Fibroblast of lung (primary cell): ENCODE data around the gene ATP1B2. TPM values are rescaled to one million over a fixed set of nuclear protein-coding genes. Genes with fewer than 3 reads are reported as not detected.

Experiments used
- DNase-seq, 2 donors: peaks; one replicate each; pipeline versions ENCODE4 v3.0.0 to v3.0.0-alpha.2; 2010; ENCODE audit warnings: low read depth in 2 of 2
- H2AFZ ChIP-seq: 2 replicates; pipeline ENCODE4 v1.5.1; 2012; ENCODE audit warnings: low read length, control low read depth, inconsistent platforms
- H3K27ac ChIP-seq: 2 replicates; pipeline ENCODE4 v1.5.1; 2011; ENCODE audit warnings: low read length, control low read depth; ENCODE audit not compliant: insufficient read depth
- H3K27me3 ChIP-seq: 2 replicates; pipeline ENCODE4 v1.5.1; 2011; ENCODE audit warnings: mild to moderate bottlenecking, low read length; ENCODE audit not compliant: control insufficient read depth, insufficient read depth
- H3K36me3 ChIP-seq: 2 replicates; pipeline ENCODE4 v1.5.1; 2011; ENCODE audit warnings: low read length; ENCODE audit not compliant: control insufficient read depth, insufficient read depth
- H3K4me1 ChIP-seq: 2 replicates; pipeline ENCODE4 v1.5.1; 2011; ENCODE audit warnings: low read length; ENCODE audit not compliant: control insufficient read depth, insufficient read depth; ENCODE audit errors: extremely low read depth
- H3K4me2 ChIP-seq: 2 replicates; pipeline ENCODE4 v1.5.1; 2011; ENCODE audit warnings: low read length, control low read depth; ENCODE audit not compliant: insufficient read depth; ENCODE audit errors: extremely low read depth
- H3K4me3 ChIP-seq, 4 experiments: fragments of 200-600 bp in 1 of 4; sonication (generic) in 1 of 4; replicated peaks in 1 of 4; 2 replicates each; pipeline ENCODE4 v1.5.1; 2011 to 2016; ENCODE audit warnings: low read length in 4 of 4, low read depth in 3 of 4, mild to moderate bottlenecking in 3 of 4, control low read depth in 2 of 4, inconsistent platforms in 1 of 4, mixed read lengths in 1 of 4; ENCODE audit not compliant: insufficient read depth in 1 of 4; ENCODE audit errors: control extremely low read depth in 1 of 4
- H3K79me2 ChIP-seq: 2 replicates; pipeline ENCODE4 v1.5.1; 2012; ENCODE audit warnings: mild to moderate bottlenecking, low read length, inconsistent platforms; ENCODE audit not compliant: control insufficient read depth, insufficient read depth
- H3K9ac ChIP-seq: 2 replicates; pipeline ENCODE4 v1.5.1; 2011; ENCODE audit warnings: mild to moderate bottlenecking, low read length, control low read depth; ENCODE audit not compliant: insufficient read depth
- H3K9me3 ChIP-seq: 2 replicates; pipeline ENCODE4 v1.5.1; 2012; ENCODE audit warnings: low read depth, low read length; ENCODE audit not compliant: control insufficient read depth, insufficient read depth
- H4K20me1 ChIP-seq: 2 replicates; pipeline ENCODE4 v1.5.1; 2011; ENCODE audit warnings: low read length; ENCODE audit not compliant: control insufficient read depth, insufficient read depth; ENCODE audit errors: extremely low read depth
- CTCF ChIP-seq, 2 donors: IDR thresholded peaks in 1 of 2; conservative IDR thresholded peaks in 1 of 2; 1 replicate in 1 of 2; 2 replicates in 1 of 2; pipeline ENCODE4 v1.5.1; 2011 to 2012; ENCODE audit warnings: low read length in 2 of 2, control low read depth in 1 of 2, inconsistent platforms in 1 of 2, low read depth in 1 of 2, mild to moderate bottlenecking in 1 of 2
- EZH2 ChIP-seq: IDR thresholded peaks from 2 replicates; pipeline ENCODE4 v1.5.1; 2012; ENCODE audit warnings: low read length, control low read depth, mild to moderate bottlenecking; ENCODE audit errors: missing control alignments
- polyA plus RNA-seq, 2 donors: library from polyadenylated mRNA; depleted of rRNA in 1 of 2; stranded (reverse) in 1 of 2; unstranded in 1 of 2; fragments of >200 nt; gene quantifications; 2 replicates each; pipeline ENCODE4 v1.2.1, GENCODE V29; 2011 to 2012; ENCODE audit warnings: missing spikeins in 1 of 2
- total RNA-seq: library from RNA; depleted of rRNA; stranded (reverse); fragments of >200 nt; gene quantifications from 2 replicates; pipeline ENCODE4 v1.2.1, GENCODE V29; 2014

ATP1B2 gene
- total and polyA plus RNA-seq, 2 donors (not counting 1 experiment from before 2014, with no cell fraction given) = 0.05 to 0.33 TPM

GRCh38 chr17:7652388-7653356 lies 1.9 kb downstream of the ATP1B2 start:
- TF ChIP-seq CTCF (conservative IDR thresholded peaks at IDR 0.05 in 1 of 2, IDR thresholded peaks at IDR 0.05 in 1 of 2; ENCODE audit: low read depth in 1 of 2, low read length in 2 of 2) (no peak), EZH2 (peak; percentile 84)
- H3K4me1 ChIP-seq = peaks cover 2% of the 10 kb centered on the region
- H3K79me2 ChIP-seq = no peaks in the 10 kb centered on the region
- peaks cover 39% of the 10 kb centered on the region for H3K27me3 ChIP-seq
- H3K4me2 ChIP-seq = no peak overlapping the region
- H3K4me3 ChIP-seq = no peak overlapping the region
- H3K27ac ChIP-seq = no peak overlapping the region
- no peak for DNase-seq
- no peaks in the 10 kb centered on the region for H4K20me1 ChIP-seq
- no peaks in the 10 kb centered on the region for H3K36me3 ChIP-seq
- no peak overlapping the region for H3K9ac ChIP-seq
- no peak overlapping the region for H2AFZ ChIP-seq
- H3K9me3 ChIP-seq = no peaks in the 10 kb centered on the region

DNA sequence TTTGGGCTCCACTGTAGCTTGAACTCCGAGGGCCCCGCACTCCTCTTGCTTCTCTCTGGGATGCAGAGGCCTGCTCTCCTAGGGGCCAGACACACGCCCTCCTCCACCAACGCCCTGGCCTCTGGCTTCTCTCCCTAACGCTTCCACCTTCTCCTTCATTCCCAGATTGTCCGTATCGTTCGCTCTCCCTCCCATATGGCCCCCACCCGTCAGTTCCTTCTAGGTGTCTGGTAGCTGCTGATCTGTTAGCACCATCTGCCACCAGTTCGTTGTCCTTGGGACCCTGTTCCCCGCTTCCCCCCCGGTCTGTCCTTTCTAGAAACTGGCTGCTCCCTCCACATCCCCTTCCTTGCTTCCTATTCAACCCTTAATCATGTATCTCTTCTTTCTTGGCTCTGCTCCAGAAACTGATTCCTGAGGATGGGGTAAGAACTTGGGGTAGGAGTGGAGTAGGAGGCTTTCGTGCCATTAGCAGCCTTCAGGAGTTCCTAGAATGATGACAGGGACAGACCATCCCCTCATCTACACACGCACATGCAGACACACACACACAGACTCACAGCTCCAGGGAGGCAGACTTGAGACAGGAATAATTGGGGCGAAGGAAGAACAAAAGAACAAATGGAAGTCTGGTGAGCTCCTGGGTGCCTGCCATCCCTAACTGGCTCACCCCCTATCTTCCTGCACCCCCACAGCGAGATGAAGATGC lies 4.3 kb downstream of the ATP1B2 start:
- no peaks in the 10 kb centered on the region for H3K79me2 ChIP-seq
- H3K4me2 ChIP-seq = no peak overlapping the region
- no peaks in the 10 kb centered on the region for H4K20me1 ChIP-seq
- H3K9me3 ChIP-seq = no peaks in the 10 kb centered on the region
- H3K36me3 ChIP-seq = no peaks in the 10 kb centered on the region
- no peak overlapping the region for H3K27ac ChIP-seq
- DNase-seq = peak in 1 of 2 donors; percentile 22
- H3K4me1 ChIP-seq = peaks cover 2% of the 10 kb centered on the region
- H3K9ac ChIP-seq = no peak overlapping the region
- TF ChIP-seq EZH2 (no peak), CTCF (conservative IDR thresholded peaks at IDR 0.05 in 1 of 2, IDR thresholded peaks at IDR 0.05 in 1 of 2; ENCODE audit: low read depth in 1 of 2, low read length in 2 of 2) (no peak)
- no peak overlapping the region for H2AFZ ChIP-seq
- peaks cover 36% of the 10 kb centered on the region for H3K27me3 ChIP-seq
- H3K4me3 ChIP-seq = no peak overlapping the region

GRCh38 chr17:7655541-7655840 lies 4.8 kb downstream of the ATP1B2 start:
- TF ChIP-seq EZH2 = no peak
- no peak for TF ChIP-seq CTCF (conservative IDR thresholded peaks at IDR 0.05 in 1 of 2, IDR thresholded peaks at IDR 0.05 in 1 of 2; ENCODE audit: low read depth in 1 of 2, low read length in 2 of 2)
- Histone ChIP-seq H3K9me3 (no peaks in the 10 kb centered on the region), H2AFZ (no peak overlapping the region), H3K79me2 (no peaks in the 10 kb centered on the region), H3K27ac (no peak overlapping the region), H3K4me1 (no peaks in the 10 kb centered on the region), H3K9ac (no peak overlapping the region), H3K36me3 (no peaks in the 10 kb centered on the region), H4K20me1 (no peaks in the 10 kb centered on the region), H3K27me3 (peaks cover 31% of the 10 kb centered on the region), H3K4me2 (no peak overlapping the region), H3K4me3 (no peak overlapping the region)
- DNase-seq = no peak
